ENCODE data around the gene CYTH1. TPM values are rescaled to one million over a fixed set of nuclear protein-coding genes. Genes with fewer than 3 reads are reported as not detected.

Gene CYTH1
- polyA plus RNA-seq, 1 of the 3 experiments (the other 2 are of a cell fraction), result 23.8 TPM

DNA sequence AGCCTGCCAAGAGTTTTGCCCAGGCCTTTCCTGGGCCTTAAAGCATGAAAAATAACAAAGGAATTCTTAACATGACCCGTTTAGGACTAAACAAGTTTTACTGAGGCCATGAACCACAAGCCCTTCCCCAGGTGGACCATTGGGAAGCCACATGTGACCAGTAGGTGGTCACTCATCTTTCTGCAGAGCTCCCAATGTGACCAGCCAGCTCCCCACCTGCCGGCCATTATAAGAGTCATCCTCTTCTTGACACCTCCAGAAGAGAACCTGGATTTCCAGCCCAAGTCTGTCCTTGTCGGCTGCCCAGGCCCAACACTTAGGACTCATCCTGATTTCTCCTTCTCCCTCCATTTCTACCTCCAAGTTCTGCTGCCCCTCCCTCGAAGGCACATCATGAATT, 113.2 kb downstream of the CYTH1 start:
- 89% methylated on average over 4 of the region's 4 CpGs for WGBS (ENCODE audit: low lambda C conversion rate)
- no peaks in the 10 kb centered on the region for H3K9me2 ChIP-seq
- POLR2A ChIA-PET, result interaction anchor here (0.6 kb wide), 1 partner anchor 274 kb away, joined by 3 read pairs; no protein-coding TSS in a partner anchor
- CTCF ChIA-PET, result no interaction called here
- H3K79me2 ChIP-seq (ENCODE audit: insufficient read depth), result no peaks in the 10 kb centered on the region
- H3F3A ChIP-seq (replicated peaks; ENCODE audit: insufficient read depth), result peaks cover 4% of the 10 kb centered on the region
- H3K4me2 ChIP-seq, result no peak overlapping the region
- H3K9me3 ChIP-seq, result no peaks in the 10 kb centered on the region
- no peak overlapping the region for H2AFZ ChIP-seq (ENCODE audit: low read depth)
- H3K27me3 ChIP-seq (ENCODE audit: insufficient read depth), result no peaks in the 10 kb centered on the region
- H3K27ac ChIP-seq (ENCODE audit: low read depth in 2 of 2, low read length in 1 of 2), result no peak overlapping the region
- TF ChIP-seq, protein P1, sequence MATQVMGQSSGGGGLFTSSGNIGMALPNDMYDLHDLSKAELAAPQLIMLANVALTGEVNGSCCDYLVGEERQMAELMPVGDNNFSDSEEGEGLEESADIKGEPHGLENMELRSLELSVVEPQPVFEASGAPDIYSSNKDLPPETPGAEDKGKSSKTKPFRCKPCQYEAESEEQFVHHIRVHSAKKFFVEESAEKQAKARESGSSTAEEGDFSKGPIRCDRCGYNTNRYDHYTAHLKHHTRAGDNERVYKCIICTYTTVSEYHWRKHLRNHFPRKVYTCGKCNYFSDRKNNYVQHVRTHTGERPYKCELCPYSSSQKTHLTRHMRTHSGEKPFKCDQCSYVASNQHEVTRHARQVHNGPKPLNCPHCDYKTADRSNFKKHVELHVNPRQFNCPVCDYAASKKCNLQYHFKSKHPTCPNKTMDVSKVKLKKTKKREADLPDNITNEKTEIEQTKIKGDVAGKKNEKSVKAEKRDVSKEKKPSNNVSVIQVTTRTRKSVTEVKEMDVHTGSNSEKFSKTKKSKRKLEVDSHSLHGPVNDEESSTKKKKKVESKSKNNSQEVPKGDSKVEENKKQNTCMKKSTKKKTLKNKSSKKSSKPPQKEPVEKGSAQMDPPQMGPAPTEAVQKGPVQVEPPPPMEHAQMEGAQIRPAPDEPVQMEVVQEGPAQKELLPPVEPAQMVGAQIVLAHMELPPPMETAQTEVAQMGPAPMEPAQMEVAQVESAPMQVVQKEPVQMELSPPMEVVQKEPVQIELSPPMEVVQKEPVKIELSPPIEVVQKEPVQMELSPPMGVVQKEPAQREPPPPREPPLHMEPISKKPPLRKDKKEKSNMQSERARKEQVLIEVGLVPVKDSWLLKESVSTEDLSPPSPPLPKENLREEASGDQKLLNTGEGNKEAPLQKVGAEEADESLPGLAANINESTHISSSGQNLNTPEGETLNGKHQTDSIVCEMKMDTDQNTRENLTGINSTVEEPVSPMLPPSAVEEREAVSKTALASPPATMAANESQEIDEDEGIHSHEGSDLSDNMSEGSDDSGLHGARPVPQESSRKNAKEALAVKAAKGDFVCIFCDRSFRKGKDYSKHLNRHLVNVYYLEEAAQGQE (IDR thresholded peaks at IDR 0.05; ENCODE audit: low read depth, low read length), result no peak
- TF ChIP-seq FOXM1 (IDR thresholded peaks at IDR 0.05; ENCODE audit: low read depth), result no peak
- TF ChIP-seq JUND (IDR thresholded peaks at IDR 0.05), result no peak
- TF ChIP-seq FOXJ3 (CRISPR knock-in tag; IDR thresholded peaks at IDR 0.05), result no peak
- TF ChIP-seq, protein P2, sequence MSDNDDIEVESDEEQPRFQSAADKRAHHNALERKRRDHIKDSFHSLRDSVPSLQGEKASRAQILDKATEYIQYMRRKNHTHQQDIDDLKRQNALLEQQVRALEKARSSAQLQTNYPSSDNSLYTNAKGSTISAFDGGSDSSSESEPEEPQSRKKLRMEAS (IDR thresholded peaks at IDR 0.05; ENCODE audit: low read depth), result no peak
- TF ChIP-seq, protein P3, sequence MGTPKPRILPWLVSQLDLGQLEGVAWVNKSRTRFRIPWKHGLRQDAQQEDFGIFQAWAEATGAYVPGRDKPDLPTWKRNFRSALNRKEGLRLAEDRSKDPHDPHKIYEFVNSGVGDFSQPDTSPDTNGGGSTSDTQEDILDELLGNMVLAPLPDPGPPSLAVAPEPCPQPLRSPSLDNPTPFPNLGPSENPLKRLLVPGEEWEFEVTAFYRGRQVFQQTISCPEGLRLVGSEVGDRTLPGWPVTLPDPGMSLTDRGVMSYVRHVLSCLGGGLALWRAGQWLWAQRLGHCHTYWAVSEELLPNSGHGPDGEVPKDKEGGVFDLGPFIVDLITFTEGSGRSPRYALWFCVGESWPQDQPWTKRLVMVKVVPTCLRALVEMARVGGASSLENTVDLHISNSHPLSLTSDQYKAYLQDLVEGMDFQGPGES (IDR thresholded peaks at IDR 0.05; ENCODE audit: low read depth, low read length), result no peak
- no peak for TF ChIP-seq POLR2AphosphoS5 (IDR thresholded peaks at IDR 0.05; ENCODE audit: low read depth, low read length)
- TF ChIP-seq EZH2phosphoT487 (IDR thresholded peaks at IDR 0.05; ENCODE audit: borderline replicate concordance, low read depth), result no peak
- no peak for TF ChIP-seq FOSL2 (IDR thresholded peaks at IDR 0.05; ENCODE audit: borderline replicate concordance, low read depth)
- TF ChIP-seq TAF1 (IDR thresholded peaks at IDR 0.05; ENCODE audit: borderline replicate concordance, low read depth, low read length), result no peak
- TF ChIP-seq GABPA (IDR thresholded peaks at IDR 0.05; ENCODE audit: low read depth), result no peak
- TF ChIP-seq SMC3 (IDR thresholded peaks at IDR 0.05; ENCODE audit: low read depth, low read length), result no peak
- no peak for TF ChIP-seq TCF12 (IDR thresholded peaks at IDR 0.05)
- TF ChIP-seq MXI1 (IDR thresholded peaks at IDR 0.05; ENCODE audit: low read depth, low read length), result no peak
- TF ChIP-seq RFX5 (IDR thresholded peaks at IDR 0.05; ENCODE audit: low read length), result no peak
- no peak for TF ChIP-seq RCOR1 (IDR thresholded peaks at IDR 0.05; ENCODE audit: low read length)
- no peak for TF ChIP-seq YY1 (IDR thresholded peaks at IDR 0.05; ENCODE audit: low read depth)
- no peak for TF ChIP-seq MEF2A (IDR thresholded peaks at IDR 0.05; ENCODE audit: borderline replicate concordance, low read depth)
- TF ChIP-seq, protein P4, sequence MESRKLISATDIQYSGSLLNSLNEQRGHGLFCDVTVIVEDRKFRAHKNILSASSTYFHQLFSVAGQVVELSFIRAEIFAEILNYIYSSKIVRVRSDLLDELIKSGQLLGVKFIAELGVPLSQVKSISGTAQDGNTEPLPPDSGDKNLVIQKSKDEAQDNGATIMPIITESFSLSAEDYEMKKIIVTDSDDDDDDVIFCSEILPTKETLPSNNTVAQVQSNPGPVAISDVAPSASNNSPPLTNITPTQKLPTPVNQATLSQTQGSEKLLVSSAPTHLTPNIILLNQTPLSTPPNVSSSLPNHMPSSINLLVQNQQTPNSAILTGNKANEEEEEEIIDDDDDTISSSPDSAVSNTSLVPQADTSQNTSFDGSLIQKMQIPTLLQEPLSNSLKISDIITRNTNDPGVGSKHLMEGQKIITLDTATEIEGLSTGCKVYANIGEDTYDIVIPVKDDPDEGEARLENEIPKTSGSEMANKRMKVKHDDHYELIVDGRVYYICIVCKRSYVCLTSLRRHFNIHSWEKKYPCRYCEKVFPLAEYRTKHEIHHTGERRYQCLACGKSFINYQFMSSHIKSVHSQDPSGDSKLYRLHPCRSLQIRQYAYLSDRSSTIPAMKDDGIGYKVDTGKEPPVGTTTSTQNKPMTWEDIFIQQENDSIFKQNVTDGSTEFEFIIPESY (IDR thresholded peaks at IDR 0.05; ENCODE audit: borderline replicate concordance, low read depth), result no peak
- no peaks in the 10 kb centered on the region for H4K20me1 ChIP-seq (ENCODE audit: insufficient read depth)
- peaks cover 0 to 14% of the 10 kb centered on the region in 2 experiments; a peak in 1 of 4 replicates for H3K4me1 ChIP-seq (ENCODE audit: control insufficient read depth in 1 of 2, insufficient read depth in 2 of 2, low read depth in 1 of 2, low read length in 1 of 2)
- no peak for DNase-seq
- no peak overlapping the region for H3K9ac ChIP-seq
- H3K36me3 ChIP-seq (replicated peaks in 1 of 2; ENCODE audit: control insufficient read depth in 1 of 2, insufficient read depth in 2 of 2, low read length in 1 of 2), result peaks cover 4 to 5% of the 10 kb centered on the region in 2 experiments
- no peak overlapping the region for H3K4me3 ChIP-seq (ENCODE audit: low read depth in 2 of 2, low read length in 1 of 2)
